Motor neuron (in vitro differentiated cells): ENCODE measurements around the gene PTPRE. TPM values are rescaled to one million over a fixed set of nuclear protein-coding genes. Genes with fewer than 3 reads are reported as not detected.

Experiments
- ATAC-seq, 8 experiments: fragments of 200-7000 bp; cut with Tn5 transposase; replicated peaks in 6 of 8; 2 replicates each; pipeline ENCODE4 v1.8.0; 2021; ENCODE audit warnings: mild to moderate bottlenecking in 8 of 8, moderate library complexity in 8 of 8
- H3K27ac ChIP-seq, 2 donors: fragments of 250-450 bp; sonication (Bioruptor Pico); 2 replicates each; pipeline ENCODE4 v1.9.0; 2021; ENCODE audit warnings: antibody characterized with exemption in 2 of 2, mild to moderate bottlenecking in 2 of 2, moderate library complexity in 1 of 2
- H3K4me1 ChIP-seq, 2 donors: fragments of 250-450 bp; sonication (Bioruptor Pico); replicated peaks in 1 of 2; 2 replicates each; pipeline ENCODE4 v1.6.1; 2021; ENCODE audit warnings: antibody characterized with exemption in 2 of 2, mild to moderate bottlenecking in 2 of 2, moderate library complexity in 1 of 2
- H3K4me3 ChIP-seq, 5 donors: fragments of 250-450 bp; sonication (Bioruptor Pico); 2 replicates each; pipeline ENCODE4 v1.9.0; 2021; ENCODE audit warnings: antibody characterized with exemption in 5 of 5, mild to moderate bottlenecking in 5 of 5, moderate library complexity in 4 of 5
- WGBS, 10 experiments: fragments of 450-650 bp; shearing (Covaris generic); methylation state at CpG; one replicate each; pipeline ENCODE4 v1.0.0; 2022; 5-methylcytosine and 5-hydroxymethylcytosine counted together
- in situ Hi-C, 9 experiments: fragments of 400-800 bp; cut with MboI; loops; one replicate each; pipeline ENCODE4 v1.15.0; 2021; ENCODE audit warnings: low sequenced_read_pairs in 9 of 9, low pct_unique_long_range_greater_than_20kb in 2 of 9; ENCODE audit not compliant: unreplicated experiment in 9 of 9
- total RNA-seq, 8 experiments: library from RNA; unstranded; fragments of 300-600 nt; gene quantifications; 2 replicates each; pipeline versions ENCODE4 v1.2.3 to v1.2.4, GENCODE V29; 2022

The PTPRE gene
- total RNA-seq, 8 experiments from 2014 or later, result 0.09 to 17.6 (median 3.9) TPM

- ATAC-seq, result no peak
- WGBS, 10 experiments, result 77 to 100% (median 94%) methylated on average over 2 to 5 of the region's 5 CpGs; no CpG with 5 or more reads in 1 of the 10 experiments
- H3K27ac ChIP-seq, result no peak overlapping the region
- H3K4me3 ChIP-seq, result no peak overlapping the region
- in situ Hi-C loops, result no loop called here
- H3K4me1 ChIP-seq, result peaks cover 6 to 10% of the 10 kb centered on the region in 2 donors
Observed at GRCh38 chr10:128121750-128122412, 215.0 kb downstream of the PTPRE start.

- in situ Hi-C loops, result no loop called here
- Histone ChIP-seq H3K27ac (no peak overlapping the region), H3K4me1 (peaks cover 6 to 10% of the 10 kb centered on the region in 2 donors), H3K4me3 (no peak overlapping the region)
- ATAC-seq, result no peak
- 53 to 100% (median 93%) methylated on average over 1 to 2 of the region's 2 CpGs for WGBS, 10 experiments
Observed at GRCh38 chr10:128122931-128123330, 216.0 kb downstream of the PTPRE start.

- no peak for ATAC-seq
- H3K4me3 ChIP-seq, result no peak overlapping the region
- in situ Hi-C loops, result no loop called here
- H3K4me1 ChIP-seq, result peaks cover 6 to 10% of the 10 kb centered on the region in 2 donors
- H3K27ac ChIP-seq, result no peak overlapping the region
Observed at GRCh38 chr10:128123846-128124245, 216.9 kb downstream of the PTPRE start.

- in situ Hi-C loops, result no loop called here
- Histone ChIP-seq H3K4me1 (peaks cover 6 to 10% of the 10 kb centered on the region in 2 donors), H3K4me3 (peak overlapping the region in 3 of 5 donors; percentile 42 to 64 (median 48)), H3K27ac (no peak overlapping the region)
- ATAC-seq, result no peak
- WGBS, 10 experiments, result 0 to 24% (median 15%) methylated on average over 1 to 7 of the region's 11 CpGs
Observed at GRCh38 chr10:128124813-128125403, 218.0 kb downstream of the PTPRE start.

- in situ Hi-C loops, result no loop called here
- Histone ChIP-seq H3K4me1 (peaks cover 6 to 10% of the 10 kb centered on the region in 2 donors), H3K27ac (peak overlapping the region in 1 of 2 donors; percentile 57), H3K4me3 (peak overlapping the region; percentile 42 to 64 (median 49))
- no peak for ATAC-seq
- 1 to 8% (median 2%) methylated on average over 9 to 22 of the region's 33 CpGs; no CpG with 5 or more reads in 3 of the 10 experiments for WGBS, 10 experiments
Observed at GRCh38 chr10:128125416-128125943, 218.6 kb downstream of the PTPRE start.

GRCh38 chr10:128125944-128126764 is 219.3 kb downstream of the PTPRE start, which contains the start of gene MKI67:
TSS of gene MKI67 (minus strand) at chr10:128126423. CDS start at chr10:128125667, 756 bp downstream.
- H3K4me3 ChIP-seq, result peak within 1 kb of the TSS; percentile 42 to 64 (median 49)
- ATAC-seq, result peak; percentile 94 to 96 (median 94)
- in situ Hi-C loops, result no loop called here
- H3K4me1 ChIP-seq, result peaks cover 6 to 10% of the 10 kb centered on the region in 2 donors
- peak within 1 kb of the TSS in 1 of 2 donors; percentile 57 for H3K27ac ChIP-seq
- WGBS, 10 experiments, result 0 to 1% (median 0%) methylated on average over 7 to 25 of the region's 95 CpGs; no CpG with 5 or more reads in 7 of the 10 experiments

- Histone ChIP-seq H3K4me3 (no peak overlapping the region), H3K4me1 (peaks cover 6 to 10% of the 10 kb centered on the region in 2 donors), H3K27ac (no peak overlapping the region)
- in situ Hi-C loops, result no loop called here
- ATAC-seq, result no peak
- WGBS, 10 experiments, result 72 to 94% (median 82%) methylated on average over 2 to 8 of the region's 8 CpGs; no CpG with 5 or more reads in 1 of the 10 experiments
Observed at GRCh38 chr10:128128582-128128981, 221.7 kb downstream of the PTPRE start.

GRCh38 chr10:128130051-128130450 is 223.1 kb downstream of the PTPRE start:
- in situ Hi-C loops, result no loop called here

More at GRCh38 chr10:128130051-128130450, 223.1 kb downstream of the PTPRE start:
- Histone ChIP-seq H3K27ac (no peak overlapping the region), H3K4me3 (no peak overlapping the region), H3K4me1 (peaks cover under 1 to 5% of the 10 kb centered on the region in 2 donors)
- no peak for ATAC-seq
- WGBS, 10 experiments, result 50 to 100% (median 88%) methylated on average over 1 of the region's 1 CpG; no CpG with 5 or more reads in 3 of the 10 experiments

Other genes starting within 250 kb of the PTPRE start
- under 1 TPM in 4 of 8 experiments, not detected in 4; 0.04 to 0.57 (median 0.13) TPM for gene FOXI2, start 169.9 kb upstream of the PTPRE start, total RNA-seq
- gene CLRN3, start 14.2 kb upstream of the PTPRE start, total RNA-seq, result not detected
- gene MKI67, start 219.3 kb downstream of the PTPRE start, total RNA-seq, result 10 to 100 TPM in 3 of 8 experiments, 1 to 10 TPM in 3, under 1 TPM in 2; 0.15 to 51.8 (median 2.4) TPM